Activated naive CD8-positive, alpha-beta T cell treated with anti-CD3 and anti-CD28 coated beads for 36 hours (primary cell): ENCODE measurements around the gene PPP1R11. TPM values are rescaled to one million over a fixed set of nuclear protein-coding genes. Genes with fewer than 3 reads are reported as not detected.

Experiments used
- total RNA-seq, 2 experiments: library from RNA; stranded (reverse); gene quantifications; one replicate each; pipeline ENCODE4 v1.2.3, GENCODE V29; 2021

Gene PPP1R11
- total RNA-seq, 2 experiments from 2014 or later = 37.4 to 39.8 TPM

Other genes with a start within 250 kb of the PPP1R11 start
- gene HLA-G, start 239.4 kb upstream of the PPP1R11 start, total RNA-seq = 1 to 10 TPM in 1 of 2 experiments, under 1 TPM in 1; 0.93 to 1.4 TPM
- 1,000 to 10,000 TPM; 1,111 to 1,119 TPM for gene HLA-A, start 124.7 kb upstream of the PPP1R11 start, total RNA-seq
- 10 to 100 TPM; 45.3 to 50.6 TPM for gene POLR1H, start 5.9 kb upstream of the PPP1R11 start, total RNA-seq
- gene RNF39, start 8.6 kb downstream of the PPP1R11 start, total RNA-seq = not detected
- not detected for gene TRIM31, start 45.9 kb downstream of the PPP1R11 start, total RNA-seq
- gene TRIM40, start 68.9 kb downstream of the PPP1R11 start, total RNA-seq = not detected
- not detected for gene TRIM10, start 94.0 kb downstream of the PPP1R11 start, total RNA-seq
- gene TRIM15, start 96.3 kb downstream of the PPP1R11 start, total RNA-seq = under 1 TPM in 1 of 2 experiments, not detected in 1; 0.29 TPM
- 10 to 100 TPM; 68.6 to 70.2 TPM for gene TRIM26, start 146.2 kb downstream of the PPP1R11 start, total RNA-seq